ENCODE results near the gene UBE2QL1. TPM values are rescaled to one million over a fixed set of nuclear protein-coding genes. Genes with fewer than 3 reads are reported as not detected.

UBE2QL1 gene
- total RNA-seq, 1 donor from 2014 or later = 5.6 TPM

DNA sequence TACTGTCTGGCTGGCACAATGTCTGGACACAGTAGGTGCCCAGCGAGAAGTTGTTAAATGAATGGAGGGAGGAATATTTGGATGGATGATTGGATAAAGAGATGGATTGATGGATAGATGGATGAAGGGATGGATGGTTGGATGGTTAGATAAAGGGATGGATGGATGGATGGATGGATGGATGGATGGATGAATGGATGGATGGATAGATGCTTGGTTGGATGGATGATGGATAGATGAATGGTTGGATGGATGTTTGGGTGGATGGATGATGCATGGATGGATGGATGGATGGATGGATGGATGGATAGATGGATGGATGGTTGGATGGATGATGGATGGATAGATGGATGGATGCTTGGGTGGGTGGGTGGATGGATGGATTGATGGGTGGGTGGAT, 90.4 kb downstream of the UBE2QL1 start:
- Mint-ChIP-seq H3K27me3 (peaks cover 24% of the 10 kb centered on the region), H3K4me3 (no peak overlapping the region), H3K4me1 (ENCODE audit: unreplicated experiment) (no peaks in the 10 kb centered on the region), H3K27ac (no peak overlapping the region), H3K36me3 (no peaks in the 10 kb centered on the region), H3K9me3 (no peaks in the 10 kb centered on the region)
- no peak for DNase-seq (ENCODE audit: extremely low spot score, unreplicated experiment)
- TF ChIP-seq, protein P1, sequence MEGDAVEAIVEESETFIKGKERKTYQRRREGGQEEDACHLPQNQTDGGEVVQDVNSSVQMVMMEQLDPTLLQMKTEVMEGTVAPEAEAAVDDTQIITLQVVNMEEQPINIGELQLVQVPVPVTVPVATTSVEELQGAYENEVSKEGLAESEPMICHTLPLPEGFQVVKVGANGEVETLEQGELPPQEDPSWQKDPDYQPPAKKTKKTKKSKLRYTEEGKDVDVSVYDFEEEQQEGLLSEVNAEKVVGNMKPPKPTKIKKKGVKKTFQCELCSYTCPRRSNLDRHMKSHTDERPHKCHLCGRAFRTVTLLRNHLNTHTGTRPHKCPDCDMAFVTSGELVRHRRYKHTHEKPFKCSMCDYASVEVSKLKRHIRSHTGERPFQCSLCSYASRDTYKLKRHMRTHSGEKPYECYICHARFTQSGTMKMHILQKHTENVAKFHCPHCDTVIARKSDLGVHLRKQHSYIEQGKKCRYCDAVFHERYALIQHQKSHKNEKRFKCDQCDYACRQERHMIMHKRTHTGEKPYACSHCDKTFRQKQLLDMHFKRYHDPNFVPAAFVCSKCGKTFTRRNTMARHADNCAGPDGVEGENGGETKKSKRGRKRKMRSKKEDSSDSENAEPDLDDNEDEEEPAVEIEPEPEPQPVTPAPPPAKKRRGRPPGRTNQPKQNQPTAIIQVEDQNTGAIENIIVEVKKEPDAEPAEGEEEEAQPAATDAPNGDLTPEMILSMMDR (conservative IDR thresholded peaks at IDR 0.05) = no peak

DNA sequence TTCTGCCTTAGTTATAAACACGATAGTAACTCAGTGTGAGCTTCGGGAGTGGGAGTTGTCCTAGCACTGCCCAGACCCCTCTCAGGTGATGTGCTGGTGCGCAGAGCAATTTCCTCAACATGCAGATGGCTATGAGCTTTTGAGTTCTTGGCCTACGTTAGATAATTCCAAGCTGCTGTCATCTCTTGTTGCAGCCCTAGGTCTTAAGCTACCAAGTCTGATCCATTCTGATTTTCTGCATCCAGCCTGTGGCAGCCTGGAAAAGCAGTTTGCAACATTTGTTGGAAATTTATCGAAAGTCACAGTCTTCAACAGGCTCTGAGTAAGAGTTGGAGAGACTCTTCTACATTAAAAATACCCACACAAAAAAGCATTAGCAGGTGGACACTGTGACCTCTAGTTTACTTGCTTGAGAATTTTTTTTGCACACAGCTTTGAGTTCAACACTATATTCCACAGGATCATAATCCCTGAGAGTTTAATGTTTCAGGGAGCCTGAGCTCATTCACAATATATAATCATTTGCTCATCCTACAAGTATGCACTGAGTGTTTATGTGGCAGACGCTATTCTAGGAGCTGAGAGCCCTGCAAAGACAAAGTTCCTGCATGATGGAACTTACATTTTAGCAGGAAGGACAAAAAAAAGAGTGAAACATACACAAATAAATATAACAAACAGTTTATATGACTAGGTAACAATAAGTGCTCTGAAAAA, 91.6 kb downstream of the UBE2QL1 start:
- Mint-ChIP-seq H3K36me3 (no peaks in the 10 kb centered on the region), H3K27me3 (peaks cover 19% of the 10 kb centered on the region), H3K9me3 (no peaks in the 10 kb centered on the region)

DNA sequence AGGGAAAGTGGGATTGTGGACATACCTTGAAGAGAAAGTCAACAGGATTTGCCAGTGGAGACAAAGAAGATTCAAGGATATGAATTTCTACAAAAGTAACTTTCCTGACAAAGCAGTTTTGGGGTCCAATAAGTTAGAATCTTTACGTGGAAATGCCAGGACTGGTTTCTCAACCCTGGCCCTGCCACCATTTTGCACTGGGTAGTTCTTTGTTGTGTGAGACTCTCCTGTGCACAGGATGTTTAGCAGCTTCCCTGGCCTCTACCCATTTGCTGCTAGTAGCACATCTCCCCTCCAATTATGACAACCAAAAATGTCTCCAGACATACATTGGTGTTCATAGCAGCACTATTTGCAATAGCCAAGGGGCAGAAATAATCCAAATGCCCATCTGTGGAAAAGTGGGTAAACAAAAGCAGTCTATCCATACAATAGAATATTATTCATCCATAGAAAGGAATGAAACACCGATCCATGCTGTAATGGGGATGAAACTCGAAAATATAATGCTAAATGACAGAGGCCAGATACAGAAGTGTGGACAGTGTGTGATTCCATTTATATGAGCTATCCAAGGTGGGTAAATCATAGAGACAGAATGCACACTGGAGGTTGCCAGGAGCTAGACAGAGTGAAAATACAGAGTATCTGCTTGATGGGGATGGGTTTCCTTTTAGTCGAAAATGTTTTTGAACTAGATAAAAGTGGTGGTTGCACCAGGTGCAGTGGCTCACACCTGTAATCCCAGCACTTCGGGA, 92.8 kb downstream of the UBE2QL1 start:
- Mint-ChIP-seq H3K27me3 (peaks cover 19% of the 10 kb centered on the region), H3K36me3 (no peaks in the 10 kb centered on the region), H3K4me3 (no peak overlapping the region), H3K4me1 (ENCODE audit: unreplicated experiment) (peaks cover 4% of the 10 kb centered on the region), H3K27ac (no peak overlapping the region), H3K9me3 (no peaks in the 10 kb centered on the region)
- TF ChIP-seq, protein P1 (conservative IDR thresholded peaks at IDR 0.05) = no peak
- no peak for DNase-seq (ENCODE audit: extremely low spot score, unreplicated experiment)

More for the DNA sequence above, 91.6 kb downstream of the UBE2QL1 start:
- TF ChIP-seq, protein P1 (conservative IDR thresholded peaks at IDR 0.05) = no peak
- peak; percentile 10 for DNase-seq (ENCODE audit: extremely low spot score, unreplicated experiment)
- Mint-ChIP-seq H3K27ac (no peak overlapping the region), H3K4me3 (no peak overlapping the region), H3K4me1 (ENCODE audit: unreplicated experiment) (no peaks in the 10 kb centered on the region)

DNA sequence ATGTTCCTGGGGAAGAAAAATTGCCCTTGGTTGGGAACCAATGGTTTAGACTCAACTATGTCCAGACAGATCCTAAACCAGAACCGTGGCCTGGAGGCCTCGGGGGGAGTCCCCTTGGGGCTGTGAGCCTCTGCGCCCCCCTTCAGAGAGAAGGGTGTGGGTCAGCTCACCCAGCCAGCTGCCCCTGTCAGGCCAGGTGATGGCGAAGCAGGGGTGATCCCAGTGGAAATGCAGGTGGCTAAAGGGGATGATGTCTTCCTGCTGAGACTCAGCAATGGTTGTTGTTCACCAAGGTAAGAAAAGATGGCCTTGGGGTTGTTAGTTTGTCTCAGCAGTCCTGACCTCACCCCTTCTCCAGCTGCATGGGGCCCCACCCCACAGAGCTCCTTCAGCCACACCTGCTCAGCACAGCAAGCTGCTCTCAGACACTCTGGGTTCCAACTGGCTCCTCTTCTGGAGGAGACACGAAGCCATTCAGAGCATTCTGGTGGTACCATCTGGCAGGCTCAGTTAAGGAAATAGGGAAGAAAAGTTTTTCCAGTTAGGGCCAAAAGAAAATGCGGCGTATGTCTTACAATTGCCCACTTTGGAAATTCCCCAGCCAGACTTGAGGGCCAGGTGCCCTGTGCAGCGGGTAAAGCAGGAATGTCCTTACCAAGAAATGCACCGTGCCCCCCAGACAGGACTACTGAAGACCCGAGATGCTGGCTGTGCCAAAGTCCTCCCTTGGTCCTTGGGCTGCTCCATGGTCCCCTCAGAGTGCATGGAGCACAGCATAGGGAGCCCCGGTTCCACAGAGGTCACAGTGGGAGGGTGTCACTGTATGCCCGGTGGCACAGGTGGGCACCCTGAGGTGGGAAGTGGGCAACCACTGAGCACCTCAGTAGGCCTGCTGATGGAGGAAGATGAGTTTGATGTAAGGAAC, 94.0 kb downstream of the UBE2QL1 start:
- peaks cover 4% of the 10 kb centered on the region for H3K4me1 Mint-ChIP-seq (ENCODE audit: unreplicated experiment)
- H3K9me3 Mint-ChIP-seq = no peaks in the 10 kb centered on the region
- TF ChIP-seq, protein P1 (conservative IDR thresholded peaks at IDR 0.05) = no peak

DNA sequence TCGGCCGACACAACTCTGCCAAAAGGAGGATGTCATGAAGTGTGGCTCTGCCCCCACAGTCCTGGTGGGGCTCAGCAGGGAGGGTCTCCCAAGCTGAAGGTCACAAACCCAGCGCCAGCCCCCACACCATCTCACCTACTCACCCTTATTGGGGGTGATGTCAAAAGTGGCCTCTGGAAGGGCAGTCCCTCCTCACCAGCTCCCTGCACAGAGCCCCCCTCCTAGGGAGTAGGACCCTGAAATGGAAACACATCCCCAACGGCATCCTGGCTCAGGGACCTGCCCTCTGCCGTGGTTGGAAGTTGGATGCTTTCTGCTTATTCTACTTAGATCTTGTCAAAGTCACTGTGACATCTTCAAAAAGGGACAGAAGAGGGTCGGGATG, 94.7 kb downstream of the UBE2QL1 start:
- TF ChIP-seq, protein P1 (conservative IDR thresholded peaks at IDR 0.05) = no peak
- H3K27ac Mint-ChIP-seq = no peak overlapping the region
- no peaks in the 10 kb centered on the region for H3K9me3 Mint-ChIP-seq
- DNase-seq (ENCODE audit: extremely low spot score, unreplicated experiment) = peak; percentile 49
- H3K36me3 Mint-ChIP-seq = no peaks in the 10 kb centered on the region
- peaks cover 4% of the 10 kb centered on the region for H3K4me1 Mint-ChIP-seq (ENCODE audit: unreplicated experiment)
- H3K27me3 Mint-ChIP-seq = peaks cover 19% of the 10 kb centered on the region
- no peak overlapping the region for H3K4me3 Mint-ChIP-seq

More for the DNA sequence above, 94.0 kb downstream of the UBE2QL1 start:
- Mint-ChIP-seq H3K27me3 (peaks cover 16% of the 10 kb centered on the region), H3K27ac (no peak overlapping the region), H3K4me3 (no peak overlapping the region), H3K36me3 (no peaks in the 10 kb centered on the region)
- peak; percentile 37 for DNase-seq (ENCODE audit: extremely low spot score, unreplicated experiment)

Measured in type B pancreatic cell (in vitro differentiated cells).